K562 (cell line): ENCODE results near the gene ITPR2.

Experiments
- CBX1 ChIP-seq: sonication (generic); IDR thresholded peaks from 2 replicates; pipeline ENCODE4 v1.6.1; 2016; ENCODE audit warnings: antibody characterized with exemption, low read depth, mild to moderate bottlenecking
- FOXK1 ChIP-seq: sonication (generic); formaldehyde crosslinking; IDR thresholded peaks from 2 replicates; pipeline ENCODE4 v1.8.0; 2022; ENCODE audit warnings: missing genetic modification reagents, mild to moderate bottlenecking, borderline replicate concordance
- FOXK2 ChIP-seq, 2 experiments: fragments of 450-650 bp; IDR thresholded peaks in 1 of 2; conservative IDR thresholded peaks in 1 of 2; 2 replicates each; pipeline ENCODE4 v1.6.1; 2016; ENCODE audit warnings: low read depth in 2 of 2, mild to moderate bottlenecking in 1 of 2
- HMGXB4 ChIP-seq: sonication (generic); formaldehyde crosslinking; IDR thresholded peaks from 2 replicates; pipeline ENCODE4 v1.8.1; 2023; ENCODE audit warnings: mild to moderate bottlenecking, missing genetic modification reagents
- JUND ChIP-seq, 2 experiments: IDR thresholded peaks; 2 replicates in 1 of 2; 3 replicates in 1 of 2; pipeline ENCODE4 v1.6.1; 2011; ENCODE audit warnings: borderline replicate concordance in 2 of 2, low read depth in 2 of 2, low read length in 2 of 2, improper control_type of control experiment in 1 of 2, missing biosample characterization in 1 of 2, missing genetic modification characterization in 1 of 2, missing genetic modification reagents in 1 of 2
- POU5F1 ChIP-seq: fragments of 150-350 bp; IDR thresholded peaks from 2 replicates; pipeline ENCODE4 v1.6.1; 2014; ENCODE audit warnings: borderline replicate concordance, low read length, low read depth, mild to moderate bottlenecking; ENCODE audit not compliant: partially characterized antibody
- REST ChIP-seq, 2 experiments: fragments of 450-650 bp; formaldehyde crosslinking in 1 of 2; IDR thresholded peaks; 2 replicates each; pipeline versions ENCODE4 v1.4.0 to v1.6.1; 2014 to 2020; ENCODE audit warnings: mild to moderate bottlenecking in 2 of 2, borderline replicate concordance in 1 of 2, low read depth in 1 of 2
- SMC3 ChIP-seq: conservative IDR thresholded peaks from 2 replicates; pipeline ENCODE4 v1.6.1; 2011; ENCODE audit warnings: low read depth, low read length, improper control_type of control experiment; ENCODE audit not compliant: insufficient read depth
- TARDBP ChIP-seq: fragments of 450-650 bp; IDR thresholded peaks from 2 replicates; pipeline ENCODE4 v1.6.1; 2016
- ZBTB11 ChIP-seq, 3 experiments: fragments of 200-800 bp in 1 of 3; fragments of 250-450 bp in 1 of 3; fragments of 450-650 bp in 1 of 3; sonication (Bioruptor Pico) in 1 of 3; sonication (Bioruptor generic) in 1 of 3; formaldehyde crosslinking in 1 of 3; IDR thresholded peaks; 2 replicates each; pipeline versions ENCODE4 v1.6.1 to v1.8.0; 2016 to 2022; ENCODE audit warnings: mild to moderate bottlenecking in 2 of 3, missing genetic modification characterization in 2 of 3, missing compliant biosample characterization in 1 of 3, moderate library complexity in 1 of 3
- ZBTB5 ChIP-seq: fragments of 450-650 bp; IDR thresholded peaks from 2 replicates; pipeline ENCODE4 v1.6.1; 2017; ENCODE audit warnings: antibody characterized with exemption
- ZNF639 ChIP-seq, 2 experiments: fragments of 200-800 bp in 1 of 2; sonication (Bioruptor generic) in 1 of 2; sonication (generic) in 1 of 2; formaldehyde crosslinking in 1 of 2; IDR thresholded peaks in 1 of 2; conservative IDR thresholded peaks in 1 of 2; 2 replicates each; pipeline versions ENCODE4 v1.5.0 to v1.6.1; 2016 to 2020; ENCODE audit warnings: missing compliant biosample characterization in 1 of 2, missing genetic modification characterization in 1 of 2, missing genetic modification reagents in 1 of 2

GRCh38 chr12:26734510-26735248 lies 98.3 kb downstream of the ITPR2 start:
- TF ChIP-seq REST (IDR thresholded peaks at IDR 0.05; ENCODE audit: borderline replicate concordance), result no peak
- no peak for TF ChIP-seq REST (CRISPR knock-in tag; IDR thresholded peaks at IDR 0.05; ENCODE audit: low read depth)
- TF ChIP-seq ZNF639 (CRISPR knock-in tag; conservative IDR thresholded peaks at IDR 0.05 in 1 of 2, IDR thresholded peaks at IDR 0.05 in 1 of 2), result no peak
- no peak for TF ChIP-seq TARDBP
- no peak for TF ChIP-seq POU5F1
- no peak for TF ChIP-seq FOXK2 (conservative IDR thresholded peaks at IDR 0.05 in 1 of 2, IDR thresholded peaks at IDR 0.05 in 1 of 2; ENCODE audit: low read depth in 2 of 2)
- no peak for TF ChIP-seq JUND (IDR thresholded peaks at IDR 0.05; ENCODE audit: borderline replicate concordance, low read depth, low read length)
- no peak for TF ChIP-seq JUND (tag; IDR thresholded peaks at IDR 0.05; ENCODE audit: borderline replicate concordance, low read depth, low read length)
- no peak for TF ChIP-seq HMGXB4 (CRISPR knock-in tag)
- TF ChIP-seq ZBTB5, result no peak
- TF ChIP-seq ZBTB11 (CRISPR knock-in tag; IDR thresholded peaks at IDR 0.05), result no peak
- TF ChIP-seq CBX1, result no peak
- no peak for TF ChIP-seq SMC3
- no peak for TF ChIP-seq FOXK1 (CRISPR knock-in tag)
